ENCODE measurements around the gene MCM5.

The MCM5 gene

GRCh38 chr22:35401863-35402262, 1.9 kb downstream of the MCM5 start:
- no peak for DNase-seq (ENCODE audit: low read depth, low spot score)

GRCh38 chr22:35403356-35403755, 3.4 kb downstream of the MCM5 start:
- no peak for DNase-seq (ENCODE audit: low read depth, low spot score)

GRCh38 chr22:35404176-35404575, 4.2 kb downstream of the MCM5 start:
- DNase-seq (ENCODE audit: low read depth, low spot score): no peak

- no peak for DNase-seq (ENCODE audit: low read depth, low spot score)
Measured at GRCh38 chr22:35406443-35406842, 6.5 kb downstream of the MCM5 start.

- no peak for DNase-seq (ENCODE audit: low read depth, low spot score)
Measured at GRCh38 chr22:35407362-35407761, 7.4 kb downstream of the MCM5 start.

GRCh38 chr22:35409783-35410662, 10.1 kb downstream of the MCM5 start:
- DNase-seq (ENCODE audit: low read depth, low spot score): no peak

- DNase-seq (ENCODE audit: low read depth, low spot score): no peak
Measured at GRCh38 chr22:35410663-35411034, 10.7 kb downstream of the MCM5 start.

GRCh38 chr22:35411102-35411501, 11.2 kb downstream of the MCM5 start:
- no peak for DNase-seq (ENCODE audit: low read depth, low spot score)

GRCh38 chr22:35413624-35414023, 13.7 kb downstream of the MCM5 start:
- no peak for DNase-seq (ENCODE audit: low read depth, low spot score)

GRCh38 chr22:35417606-35418005, 17.7 kb downstream of the MCM5 start:
- no peak for DNase-seq (ENCODE audit: low read depth, low spot score)

- no peak for DNase-seq (ENCODE audit: low read depth, low spot score)
Measured at GRCh38 chr22:35418088-35418487, 18.1 kb downstream of the MCM5 start.

GRCh38 chr22:35418731-35419130, 18.8 kb downstream of the MCM5 start:
- DNase-seq (ENCODE audit: low read depth, low spot score): no peak

- DNase-seq (ENCODE audit: low read depth, low spot score): no peak
Measured at GRCh38 chr22:35419756-35420155, 19.8 kb downstream of the MCM5 start.

GRCh38 chr22:35421121-35421520, 21.2 kb downstream of the MCM5 start:
- DNase-seq (ENCODE audit: low read depth, low spot score): no peak

GRCh38 chr22:35422145-35422544, 22.2 kb downstream of the MCM5 start:
- no peak for DNase-seq (ENCODE audit: low read depth, low spot score)

GRCh38 chr22:35422936-35423335, 23.0 kb downstream of the MCM5 start:
- DNase-seq (ENCODE audit: low read depth, low spot score): no peak

- DNase-seq (ENCODE audit: low read depth, low spot score): no peak
Measured at GRCh38 chr22:35424081-35424480, 24.1 kb downstream of the MCM5 start.

- no peak for DNase-seq (ENCODE audit: low read depth, low spot score)
Measured at GRCh38 chr22:35424761-35425160, 24.8 kb downstream of the MCM5 start.

GRCh38 chr22:35425546-35425945, 25.6 kb downstream of the MCM5 start:
- DNase-seq (ENCODE audit: low read depth, low spot score): no peak

GRCh38 chr22:35425971-35426800, 26.2 kb downstream of the MCM5 start:
- no peak for DNase-seq (ENCODE audit: low read depth, low spot score)

GRCh38 chr22:35426801-35427140, 26.8 kb downstream of the MCM5 start:
- no peak for DNase-seq (ENCODE audit: low read depth, low spot score)

- peak; percentile 39 for DNase-seq (ENCODE audit: low read depth, low spot score)
Measured at GRCh38 chr22:35430897-35431322, 31.0 kb downstream of the MCM5 start.

All from activated CD4-positive, CD25-positive, alpha-beta regulatory T cell treated with anti-CD3 and anti-CD28 coated beads, Interleukin-2, amount 50 U/mL, for 16 hours (primary cell).